Small intestine (tissue), 7 donors: ENCODE results near the gene IGSF21. TPM values are rescaled to one million over a fixed set of nuclear protein-coding genes. Genes with fewer than 3 reads are reported as not detected.

Experiments
- DNase-seq, 2 donors: peaks; one replicate each; pipeline versions ENCODE4 v3.0.0 to v3.0.0-alpha.2; 2013
- FAIRE-seq: peaks from 2 replicates; lab custom pipeline; 2012; peaks lifted over from hg19 to GRCh38; lab: Jason Lieb, UNC
- H3K27ac ChIP-seq, 3 donors: one replicate each; pipeline ENCODE4 v1.5.1; 2013; ENCODE audit warnings: low read length in 2 of 3, mild to moderate bottlenecking in 2 of 3, control low read depth in 1 of 3, inconsistent platforms in 1 of 3, low read depth in 1 of 3, moderate library complexity in 1 of 3
- H3K27me3 ChIP-seq, 3 donors: one replicate each; pipeline ENCODE4 v1.6.1; 2013; ENCODE audit warnings: low read length in 3 of 3, inconsistent platforms in 1 of 3; ENCODE audit not compliant: control insufficient read depth in 3 of 3, insufficient read depth in 3 of 3
- H3K36me3 ChIP-seq, 3 donors: one replicate each; pipeline ENCODE4 v1.6.1; 2013; ENCODE audit warnings: low read length in 3 of 3, inconsistent platforms in 1 of 3, low read depth in 1 of 3, mild to moderate bottlenecking in 1 of 3, moderate library complexity in 1 of 3; ENCODE audit not compliant: control insufficient read depth in 3 of 3, insufficient read depth in 2 of 3
- H3K4me1 ChIP-seq, 3 donors: one replicate each; pipeline ENCODE4 v1.6.1; 2013; ENCODE audit warnings: low read length in 2 of 3, inconsistent platforms in 1 of 3, low read depth in 1 of 3, mild to moderate bottlenecking in 1 of 3, moderate library complexity in 1 of 3; ENCODE audit not compliant: control insufficient read depth in 3 of 3, insufficient read depth in 2 of 3
- H3K4me3 ChIP-seq, 3 donors: one replicate each; pipeline ENCODE4 v1.5.1; 2013; ENCODE audit warnings: low read length in 3 of 3, control low read depth in 1 of 3, inconsistent platforms in 1 of 3, low read depth in 1 of 3, mild to moderate bottlenecking in 1 of 3, moderate library complexity in 1 of 3
- H3K9me3 ChIP-seq, 2 donors: one replicate each; pipeline ENCODE4 v1.6.1; 2013; ENCODE audit warnings: low read depth in 1 of 2, low read length in 1 of 2; ENCODE audit not compliant: control insufficient read depth in 2 of 2, insufficient read depth in 1 of 2
- WGBS, 3 donors: extraction: QIAGEN DNeasy Blood & Tissue Kit; methylation state at CpG; one replicate each; pipeline ENCODE4 v1.1.7; 2013; 5-methylcytosine and 5-hydroxymethylcytosine counted together
- polyA plus RNA-seq, 4 donors: library from polyadenylated mRNA; stranded (reverse) in 3 of 4; unstranded in 1 of 4; fragments of 200-250 nt in 3 of 4; fragments of 120-200 nt in 1 of 4; gene quantifications; one replicate each; pipeline versions ENCODE4 v1.2.1 to v1.2.3, GENCODE V29; 2013
- donor health status: healthy with polysubstance abuse.
- donor health status: control.
- donor health status: control.
- donor health status: Bipolar disorder and iron deficiency.
- donor health status: healthy.

Gene IGSF21
- polyA plus RNA-seq, 4 donors, result 0.18 to 0.38 TPM; not detected in 2

GRCh38 chr1:18175530-18176377, 68.2 kb downstream of the IGSF21 start:
- Histone ChIP-seq H3K27ac (no peak overlapping the region), H3K4me3 (no peak overlapping the region), H3K36me3 (no peaks in the 10 kb centered on the region), H3K9me3 (no peaks in the 10 kb centered on the region), H3K27me3 (peaks cover 0 to 8% (median 7%) of the 10 kb centered on the region in 3 donors), H3K4me1 (no peaks in the 10 kb centered on the region)
- no peak for FAIRE-seq
- 42 to 53% (median 44%) methylated on average over 13 of the region's 13 CpGs for WGBS, 3 donors
- DNase-seq, result no peak

DNA sequence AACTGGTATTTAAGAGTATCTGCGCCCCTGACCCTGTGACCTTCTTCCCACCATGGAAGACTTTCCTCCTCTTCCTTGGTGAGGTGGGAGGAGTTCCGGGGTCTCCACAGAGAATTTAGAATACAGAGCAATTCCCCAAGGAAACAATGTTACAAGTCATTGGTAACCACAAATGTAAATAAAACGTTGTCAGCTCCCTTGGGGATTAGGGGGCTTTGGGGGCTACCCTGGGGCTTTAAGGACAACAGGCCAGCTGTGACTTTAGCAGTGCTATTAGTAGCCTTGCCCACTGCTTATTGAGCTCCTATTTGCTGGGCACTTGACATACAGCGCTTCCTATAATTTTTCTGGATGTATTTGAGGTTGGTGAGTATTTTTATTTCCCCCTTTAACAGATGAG, 69.0 kb downstream of the IGSF21 start:
- WGBS, 3 donors, result 44 to 51% (median 46%) methylated on average over 4 of the region's 4 CpGs
- no peak overlapping the region for H3K4me3 ChIP-seq
- FAIRE-seq (no peak), DNase-seq (no peak)
- peaks cover 0 to 8% (median 7%) of the 10 kb centered on the region in 3 donors for H3K27me3 ChIP-seq
- no peaks in the 10 kb centered on the region for H3K9me3 ChIP-seq
- H3K27ac ChIP-seq, result no peak overlapping the region
- no peaks in the 10 kb centered on the region for H3K4me1 ChIP-seq
- no peaks in the 10 kb centered on the region for H3K36me3 ChIP-seq

DNA sequence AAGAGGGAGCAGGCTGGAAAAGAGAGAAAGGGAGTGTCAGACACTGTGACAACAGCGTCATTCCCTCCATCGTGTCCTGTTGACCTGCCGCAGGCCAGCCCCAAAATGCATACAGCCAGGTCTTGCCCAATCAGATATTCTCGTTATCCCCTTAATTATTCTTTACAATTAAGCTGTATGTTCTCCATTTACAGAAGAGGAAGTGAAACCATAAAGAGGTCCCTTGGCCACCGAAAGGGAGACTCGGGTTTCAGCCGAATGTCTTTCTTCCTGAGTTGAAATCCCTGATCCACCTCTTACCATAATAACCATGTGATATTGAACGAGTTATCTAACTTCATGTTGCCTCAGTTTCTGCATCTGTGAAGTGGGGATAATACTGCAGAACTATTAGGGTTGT, 70.5 kb downstream of the IGSF21 start:
- H3K27ac ChIP-seq, result no peak overlapping the region
- 22 to 31% (median 28%) methylated on average over 8 of the region's 8 CpGs for WGBS, 3 donors
- H3K4me3 ChIP-seq, result no peak overlapping the region
- H3K4me1 ChIP-seq, result no peaks in the 10 kb centered on the region
- no peak for FAIRE-seq
- no peaks in the 10 kb centered on the region for H3K9me3 ChIP-seq
- no peak for DNase-seq
- peaks cover 0 to 8% (median 7%) of the 10 kb centered on the region in 3 donors for H3K27me3 ChIP-seq
- H3K36me3 ChIP-seq, result no peaks in the 10 kb centered on the region

GRCh38 chr1:18179009-18179408, 71.4 kb downstream of the IGSF21 start:
- Histone ChIP-seq H3K4me1 (no peaks in the 10 kb centered on the region), H3K27me3 (peaks cover 0 to 8% (median 7%) of the 10 kb centered on the region in 3 donors), H3K9me3 (no peaks in the 10 kb centered on the region), H3K36me3 (no peaks in the 10 kb centered on the region), H3K4me3 (no peak overlapping the region), H3K27ac (no peak overlapping the region)
- DNase-seq (no peak), FAIRE-seq (no peak)
- WGBS, 3 donors, result 59 to 72% (median 71%) methylated on average over 7 of the region's 7 CpGs

DNA sequence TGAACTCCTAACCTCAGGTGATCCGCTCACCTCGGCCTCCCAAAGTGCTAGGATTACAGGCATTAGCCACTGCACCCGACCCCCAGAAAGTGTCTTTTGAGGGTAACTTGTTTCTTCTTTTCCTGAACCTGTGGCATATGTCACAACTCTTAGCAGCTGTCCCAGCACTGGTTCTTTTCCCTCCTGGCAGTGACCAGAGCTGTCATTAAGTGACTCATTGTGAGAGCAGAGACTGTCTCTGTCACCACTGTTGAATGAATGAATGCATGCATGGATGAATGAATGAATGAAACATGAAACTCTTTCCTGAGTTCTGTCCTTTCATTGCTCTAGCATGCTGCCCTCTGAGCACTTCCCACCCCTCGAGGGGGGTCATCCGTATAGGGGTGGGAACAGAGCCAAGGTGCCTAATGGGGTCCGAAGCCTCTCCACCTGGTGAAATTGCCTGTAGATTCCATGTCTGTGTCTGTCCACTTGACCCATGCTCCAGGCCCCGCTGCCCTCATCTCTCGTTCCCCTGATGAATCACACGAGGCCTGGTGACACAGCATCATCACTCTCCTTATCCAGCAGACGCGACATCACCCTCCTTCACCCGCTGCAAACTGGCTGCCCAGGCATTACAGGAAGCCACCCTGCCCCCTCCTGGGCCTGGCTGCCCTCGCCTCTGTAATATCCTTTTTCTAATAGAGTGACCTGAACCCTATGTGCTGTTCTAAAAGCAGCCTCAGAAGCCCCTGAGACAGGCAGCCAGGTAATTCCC, 75.0 kb downstream of the IGSF21 start:
- no peak for FAIRE-seq
- no peak for DNase-seq
- Histone ChIP-seq H3K27ac (no peak overlapping the region), H3K9me3 (no peaks in the 10 kb centered on the region), H3K36me3 (no peaks in the 10 kb centered on the region), H3K4me1 (no peaks in the 10 kb centered on the region), H3K4me3 (no peak overlapping the region), H3K27me3 (peaks cover 0 to 3% (median 0%) of the 10 kb centered on the region in 3 donors)
- WGBS, 3 donors, result 41 to 56% (median 45%) methylated on average over 13 of the region's 13 CpGs

DNA sequence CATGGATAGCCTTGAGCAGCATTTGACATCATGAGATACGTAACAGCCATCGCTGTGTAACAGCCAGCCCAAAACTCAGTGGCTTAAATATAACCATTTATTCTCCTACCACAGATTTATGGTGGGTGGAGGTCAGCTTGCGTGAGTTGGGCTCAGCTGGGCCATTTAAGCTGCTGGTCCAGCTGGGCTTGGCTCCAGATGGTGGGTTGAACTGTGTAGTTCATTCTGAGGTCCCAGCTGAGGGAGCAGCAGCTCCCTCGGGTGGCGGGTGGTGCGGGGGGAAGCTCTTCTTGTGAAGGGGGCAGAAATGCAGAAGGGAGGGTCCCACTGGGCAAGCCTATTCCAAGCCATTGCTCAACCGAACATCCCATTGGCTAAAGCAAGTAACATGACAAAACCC, 75.9 kb downstream of the IGSF21 start:
- DNase-seq, result no peak
- Histone ChIP-seq H3K4me1 (no peaks in the 10 kb centered on the region), H3K9me3 (no peaks in the 10 kb centered on the region), H3K27ac (no peak overlapping the region), H3K27me3 (peaks cover 0 to 3% (median 0%) of the 10 kb centered on the region in 3 donors), H3K36me3 (no peaks in the 10 kb centered on the region), H3K4me3 (no peak overlapping the region)
- 71 to 79% (median 78%) methylated on average over 7 of the region's 7 CpGs for WGBS, 3 donors
- FAIRE-seq, result no peak

GRCh38 chr1:18187054-18187453, 79.5 kb downstream of the IGSF21 start:
- FAIRE-seq (no peak), DNase-seq (no peak)
- peaks cover 0 to 2% (median 0%) of the 10 kb centered on the region in 3 donors for H3K27me3 ChIP-seq
- no peaks in the 10 kb centered on the region for H3K36me3 ChIP-seq
- no peak overlapping the region for H3K4me3 ChIP-seq
- H3K9me3 ChIP-seq, result no peaks in the 10 kb centered on the region
- no peak overlapping the region for H3K27ac ChIP-seq
- 59 to 74% (median 60%) methylated on average over 5 of the region's 5 CpGs for WGBS, 3 donors
- H3K4me1 ChIP-seq, result no peaks in the 10 kb centered on the region

DNA sequence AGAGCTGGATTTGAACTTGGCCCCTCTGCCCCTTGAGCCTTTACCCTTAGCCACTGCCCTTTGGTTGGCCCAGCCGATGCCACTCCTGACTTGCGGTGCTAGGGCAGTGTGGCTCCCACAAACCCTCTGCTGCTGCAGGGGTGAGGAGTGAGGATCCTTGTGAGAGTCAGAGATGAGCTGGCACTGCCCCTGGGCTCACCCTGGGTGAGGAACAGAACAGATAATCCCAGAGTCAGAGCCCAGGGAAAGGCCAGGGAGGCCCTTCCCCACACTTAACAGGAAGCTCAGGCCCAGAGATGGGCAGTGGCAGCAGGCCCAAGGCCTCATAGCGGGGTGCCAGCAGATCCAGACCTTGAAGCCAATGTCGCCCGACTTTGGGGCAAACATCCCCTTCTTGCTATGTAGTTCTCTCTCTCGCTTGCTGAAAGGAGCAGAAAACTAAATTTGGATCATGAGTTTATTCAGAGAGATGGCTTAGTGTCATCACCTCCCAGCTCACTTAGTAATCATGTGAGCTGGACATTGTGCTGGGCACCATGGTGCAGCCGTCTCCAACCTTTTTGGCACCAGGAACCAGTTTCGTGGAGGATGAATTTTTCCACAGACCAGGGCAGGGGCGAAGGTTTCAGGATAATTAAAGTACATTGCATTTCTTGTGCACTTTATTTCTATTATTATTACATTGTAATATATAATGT, 81.4 kb downstream of the IGSF21 start:
- Histone ChIP-seq H3K36me3 (no peaks in the 10 kb centered on the region), H3K4me3 (no peak overlapping the region), H3K9me3 (no peaks in the 10 kb centered on the region), H3K27ac (no peak overlapping the region), H3K27me3 (peaks cover 0 to 2% (median 0%) of the 10 kb centered on the region in 3 donors), H3K4me1 (no peaks in the 10 kb centered on the region)
- FAIRE-seq (no peak), DNase-seq (no peak)
- WGBS, 3 donors, result 85 to 87% (median 85%) methylated on average over 9 of the region's 9 CpGs
